Raji (cell line): Measurements from ENCODE around the gene MAN2B2.

ENCODE experiments used
- POLR2A ChIP-seq: IDR thresholded peaks from 2 replicates; pipeline ENCODE4 v1.6.1; 2011; ENCODE audit warnings: low read depth, low read length, control low read depth; ENCODE audit not compliant: insufficient read depth

Gene MAN2B2

GRCh38 chr4:6556263-6556662, 18.7 kb upstream of the MAN2B2 start:
- no peak for TF ChIP-seq POLR2A

DNA sequence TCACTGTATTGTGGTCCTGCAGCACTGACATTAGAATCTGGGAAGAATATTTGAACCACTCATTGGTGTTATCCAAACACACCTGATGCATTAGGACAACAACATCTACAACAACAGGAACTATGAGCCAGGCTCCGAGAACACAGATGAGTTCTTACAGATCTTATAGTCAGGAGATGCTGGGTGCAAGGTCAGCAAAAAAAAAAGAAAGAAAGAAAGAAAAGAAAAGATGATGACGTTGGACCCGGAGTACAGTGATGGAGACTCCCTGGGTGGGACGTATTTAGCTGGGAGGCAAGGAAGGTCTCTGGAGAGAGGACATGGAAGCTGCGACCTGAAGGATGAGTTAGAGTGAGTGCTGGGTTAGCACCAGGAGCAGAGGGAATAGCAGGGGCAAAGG, 17.8 kb upstream of the MAN2B2 start:
- TF ChIP-seq POLR2A = no peak

DNA sequence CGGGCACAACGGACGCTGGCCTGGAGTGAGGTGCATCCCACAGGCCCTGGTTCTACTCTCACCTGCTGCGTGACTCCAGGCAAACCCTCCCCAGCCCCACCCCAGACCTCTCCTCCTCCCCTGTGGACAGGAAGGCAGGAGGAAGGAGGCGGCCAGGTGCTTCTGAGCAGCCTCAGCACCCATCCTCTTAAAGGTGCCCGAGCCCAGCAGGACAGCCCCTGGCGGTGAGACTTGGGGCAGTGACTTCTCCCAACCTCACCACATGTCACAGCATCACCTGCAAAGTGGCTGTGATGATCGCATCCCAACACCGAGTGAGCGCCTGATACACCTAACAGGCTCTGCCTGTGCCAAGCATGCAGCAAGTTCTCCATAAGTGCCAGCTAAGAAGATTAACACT, 17.1 kb upstream of the MAN2B2 start:
- no peak for TF ChIP-seq POLR2A

DNA sequence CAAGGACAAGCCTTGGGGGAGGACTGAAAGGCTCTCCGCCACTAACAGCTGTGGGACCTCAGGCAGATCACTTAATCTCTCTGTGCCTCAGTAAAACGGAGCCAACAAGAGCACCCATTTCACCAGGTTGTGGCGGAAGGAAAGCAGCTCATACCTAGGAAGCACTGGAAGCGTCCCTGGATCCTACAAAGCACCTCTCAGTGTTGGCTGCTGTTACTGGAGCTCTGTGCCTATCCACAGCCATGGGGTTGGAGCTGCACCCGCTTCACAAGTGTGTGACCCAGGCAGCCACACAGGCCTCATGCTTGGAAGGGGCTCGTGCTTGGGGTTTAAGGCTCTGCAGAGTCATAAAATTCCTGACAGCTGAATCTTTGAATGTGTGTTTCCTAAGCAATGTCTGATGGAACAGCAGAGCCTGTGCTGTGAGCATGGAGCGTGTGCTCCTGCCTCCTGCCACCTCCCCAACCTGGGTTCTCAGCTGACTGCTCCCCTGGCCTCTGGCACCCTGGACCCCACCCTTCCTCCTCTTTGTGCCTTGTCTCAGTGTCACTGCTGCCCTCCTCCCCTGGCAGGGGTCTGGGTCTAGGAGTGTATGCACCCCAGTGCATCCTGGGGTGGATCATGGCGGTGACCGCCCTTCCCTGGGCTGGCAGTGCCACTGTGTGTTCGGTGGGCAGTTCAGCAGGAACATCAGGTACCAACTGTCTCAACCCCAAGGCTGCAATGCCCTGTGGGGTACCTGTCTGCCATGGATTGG, 14.4 kb upstream of the MAN2B2 start:
- no peak for TF ChIP-seq POLR2A

DNA sequence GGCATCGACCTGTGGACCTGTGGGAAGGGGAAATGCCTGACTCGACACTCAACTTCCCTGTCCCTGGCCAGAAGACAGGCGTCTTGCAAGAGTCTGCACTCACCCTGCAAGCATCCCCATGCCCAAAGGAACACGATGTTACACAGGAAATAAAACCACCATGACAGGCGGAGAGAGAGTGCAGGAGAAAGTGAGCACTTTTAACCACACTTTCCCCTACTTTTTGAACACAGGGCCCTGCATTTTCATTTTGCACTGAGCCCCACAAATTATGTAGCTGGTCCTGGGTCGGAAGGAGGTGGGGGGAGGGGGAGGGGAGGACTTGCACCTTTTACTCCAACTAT, 13.8 kb upstream of the MAN2B2 start:
- no peak for TF ChIP-seq POLR2A

DNA sequence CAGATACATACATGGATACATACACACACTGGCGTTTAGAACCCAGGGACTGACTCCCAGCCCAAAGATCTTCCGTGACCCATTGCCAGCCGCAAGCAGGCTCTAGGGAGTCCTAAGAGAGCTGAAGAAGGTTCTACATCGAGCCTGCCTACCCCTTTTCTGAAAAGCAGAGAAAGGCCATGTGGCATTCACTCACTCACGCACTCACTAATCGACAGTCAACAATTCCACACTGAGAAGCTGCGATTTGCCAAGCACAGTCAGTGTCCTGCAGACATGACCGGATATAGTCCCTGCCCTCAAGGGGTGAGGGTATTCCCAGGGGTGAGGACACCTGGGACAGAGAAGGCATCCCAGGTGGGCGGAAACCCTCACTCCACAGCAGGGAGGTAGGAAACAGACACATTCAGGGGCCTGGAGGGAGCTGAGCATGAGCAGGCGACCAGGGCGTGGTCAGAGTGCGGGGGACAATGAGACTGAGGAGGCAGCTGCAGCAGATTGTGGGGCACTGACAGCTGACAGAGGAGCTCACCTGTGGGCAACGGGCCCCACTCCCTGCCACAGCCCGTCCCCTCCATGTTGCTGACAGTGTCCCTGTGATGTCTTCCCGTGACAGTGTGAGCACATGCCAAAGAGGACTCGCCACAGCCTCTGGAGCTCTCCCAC, 13.2 kb upstream of the MAN2B2 start:
- TF ChIP-seq POLR2A = no peak

GRCh38 chr4:6562931-6563901, 11.8 kb upstream of the MAN2B2 start:
- TF ChIP-seq POLR2A = no peak

- no peak for TF ChIP-seq POLR2A
Measured at GRCh38 chr4:6563935-6564645, 10.9 kb upstream of the MAN2B2 start.

DNA sequence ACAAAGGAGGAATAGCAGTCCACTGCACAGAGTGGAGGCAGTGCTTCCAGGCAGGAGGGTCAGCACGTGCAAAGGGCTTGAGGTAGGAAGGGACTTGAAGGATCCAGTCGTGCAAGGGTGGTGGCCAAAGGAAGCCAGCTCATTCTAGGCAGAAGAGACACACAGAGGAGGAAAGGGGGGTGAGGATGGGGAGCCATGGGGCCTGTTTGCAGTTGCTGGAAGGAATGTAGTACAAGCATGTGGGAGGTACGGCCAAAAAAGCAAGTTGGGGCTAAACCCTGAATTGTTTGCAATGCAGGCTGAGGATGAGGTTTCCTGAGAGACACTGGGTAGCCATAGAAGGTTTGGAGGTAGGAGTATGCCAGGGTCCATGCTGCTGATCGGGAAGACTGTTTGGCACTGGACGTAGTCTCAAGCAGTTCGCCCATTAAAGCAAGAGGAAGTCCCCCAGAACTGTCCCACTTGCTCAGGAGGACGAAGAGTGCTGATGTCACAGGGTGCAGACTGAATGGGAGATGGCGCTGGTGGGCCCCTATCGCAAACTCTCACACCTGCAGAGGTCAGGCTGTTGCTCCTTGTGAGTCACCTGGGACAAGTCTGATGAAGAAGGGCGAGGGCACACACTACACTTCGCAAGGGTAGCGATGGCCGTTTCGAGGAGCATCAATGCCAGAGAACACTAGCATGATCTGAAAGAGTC, 9.1 kb upstream of the MAN2B2 start:
- no peak for TF ChIP-seq POLR2A

- no peak for TF ChIP-seq POLR2A
Measured at GRCh38 chr4:6566391-6567190, 8.4 kb upstream of the MAN2B2 start.

GRCh38 chr4:6567218-6567617, 7.8 kb upstream of the MAN2B2 start:
- TF ChIP-seq POLR2A = no peak

- no peak for TF ChIP-seq POLR2A
Measured at GRCh38 chr4:6568148-6568547, 6.8 kb upstream of the MAN2B2 start.

- no peak for TF ChIP-seq POLR2A
Measured at GRCh38 chr4:6568689-6569332, 6.2 kb upstream of the MAN2B2 start.
